A673 (cell line): ENCODE measurements around the gene HMGXB3. TPM values are rescaled to one million over a fixed set of nuclear protein-coding genes. Genes with fewer than 3 reads are reported as not detected.

ENCODE experiments used
- BruUV-seq: library from RNA; stranded (reverse); fragments of 400-500 nt; replicated peaks from 2 replicates; lab custom pipeline; 2021; lab: Mats Ljungman, UMichigan
- CTCF ChIA-PET: fragments of 300-600 bp; sonication (Branson Sonifier 250); formaldehyde crosslinking; loops from one replicate; lab custom pipeline; 2022; ENCODE audit warnings: antibody characterized with exemption; lab: Charles Lee
- POLR2A ChIA-PET: fragments of 300-600 bp; sonication (Branson Sonifier 250); formaldehyde crosslinking; loops from one replicate; lab custom pipeline; 2022; ENCODE audit warnings: antibody characterized with exemption; ENCODE audit not compliant: low non-redundant PET; lab: Charles Lee
- DNase-seq: peaks from one replicate; pipeline ENCODE4 v3.0.0-alpha.2; 2015; ENCODE audit warnings: low spot score
- H3K27ac ChIP-seq: fragments of 200-600 bp; sonication (generic); 2 replicates; pipeline ENCODE4 v1.5.1; 2016; ENCODE audit warnings: mixed run types, low read depth, mild to moderate bottlenecking, mixed read lengths, antibody characterized with exemption, low read length; ENCODE audit not compliant: poor library complexity, severe bottlenecking
- H3K27me3 ChIP-seq: fragments of 200-600 bp; sonication (generic); replicated peaks from 2 replicates; pipeline ENCODE4 v1.6.1; 2017; ENCODE audit warnings: mixed run types, low read depth, mild to moderate bottlenecking, mixed read lengths, antibody characterized with exemption, low read length; ENCODE audit not compliant: insufficient read depth, poor library complexity
- H3K36me3 ChIP-seq: fragments of 200-600 bp; sonication (generic); 2 replicates; pipeline ENCODE4 v1.6.1; 2016; ENCODE audit warnings: mixed run types, mild to moderate bottlenecking, mixed read lengths, antibody characterized with exemption, low read length; ENCODE audit not compliant: insufficient read depth, poor library complexity, severe bottlenecking
- H3K4me1 ChIP-seq: fragments of 200-600 bp; sonication (generic); 2 replicates; pipeline ENCODE4 v1.6.1; 2017; ENCODE audit warnings: mixed run types, mild to moderate bottlenecking, mixed read lengths, antibody characterized with exemption, low read length; ENCODE audit not compliant: insufficient read depth, poor library complexity, severe bottlenecking
- H3K4me3 ChIP-seq: fragments of 200-600 bp; sonication (generic); 2 replicates; pipeline ENCODE4 v1.5.1; 2016; ENCODE audit warnings: low read depth, mixed run types, mild to moderate bottlenecking, mixed read lengths, low read length; ENCODE audit not compliant: poor library complexity, severe bottlenecking
- H3K9me3 ChIP-seq: fragments of 200-600 bp; sonication (generic); 2 replicates; pipeline ENCODE4 v1.6.1; 2016; ENCODE audit warnings: mixed run types, low read depth, mild to moderate bottlenecking, mixed read lengths, antibody characterized with exemption, low read length; ENCODE audit not compliant: poor library complexity, severe bottlenecking
- CTCF ChIP-seq: fragments of 300-800, 200-600 bp; sonication (generic); conservative IDR thresholded peaks from 2 replicates; pipeline ENCODE4 v1.5.1; 2017; ENCODE audit warnings: low read depth, mild to moderate bottlenecking, antibody characterized with exemption, low read length, moderate library complexity, mixed read lengths
- EZH2 ChIP-seq: fragments of 200-600 bp; sonication (generic); IDR thresholded peaks from 2 replicates; pipeline ENCODE4 v1.6.1; 2017; ENCODE audit warnings: borderline replicate concordance, low read depth, mild to moderate bottlenecking, mixed read lengths, antibody characterized with exemption, low read length; ENCODE audit not compliant: poor library complexity, severe bottlenecking
- intact Hi-C: fragments of 100-400 bp; cut with micrococcal nuclease; formaldehyde crosslinking; loops from one replicate; pipeline ENCODE4 v1.10.0; 2022; ENCODE audit not compliant: unreplicated experiment
- total RNA-seq: library from RNA; stranded (reverse); gene quantifications from 2 replicates; pipeline ENCODE4 v1.2.3, GENCODE V29; 2021

The HMGXB3 gene
- total RNA-seq, 1 experiment from 2014 or later: 52.6 TPM

GRCh38 chr5:150057511-150057910 is 57.0 kb downstream of the HMGXB3 start:
- CTCF ChIA-PET: no interaction called here

GRCh38 chr5:150057996-150058395 is 57.5 kb downstream of the HMGXB3 start:
- ChIA-PET CTCF (no interaction called here), POLR2A (no interaction called here)
- Histone ChIP-seq H3K36me3 (peaks cover 20% of the 10 kb centered on the region), H3K27me3 (no peaks in the 10 kb centered on the region), H3K27ac (no peak overlapping the region), H3K4me3 (no peak overlapping the region), H3K9me3 (no peaks in the 10 kb centered on the region), H3K4me1 (no peaks in the 10 kb centered on the region)
- TF ChIP-seq CTCF: no peak
- TF ChIP-seq EZH2: no peak
- intact Hi-C loops: no loop called here
- BruUV-seq: no TSS peak
- DNase-seq: no peak

More at GRCh38 chr5:150057511-150057910, 57.0 kb downstream of the HMGXB3 start:
- H3K9me3 ChIP-seq: no peaks in the 10 kb centered on the region
- intact Hi-C loops: no loop called here
- POLR2A ChIA-PET: no interaction called here
- TF ChIP-seq CTCF: no peak
- TF ChIP-seq EZH2: no peak
- no peak overlapping the region for H3K4me3 ChIP-seq
- no peaks in the 10 kb centered on the region for H3K4me1 ChIP-seq
- no TSS peak for BruUV-seq
- H3K27ac ChIP-seq: no peak overlapping the region
- DNase-seq: no peak
- no peaks in the 10 kb centered on the region for H3K27me3 ChIP-seq
- peaks cover 25% of the 10 kb centered on the region for H3K36me3 ChIP-seq

DNA sequence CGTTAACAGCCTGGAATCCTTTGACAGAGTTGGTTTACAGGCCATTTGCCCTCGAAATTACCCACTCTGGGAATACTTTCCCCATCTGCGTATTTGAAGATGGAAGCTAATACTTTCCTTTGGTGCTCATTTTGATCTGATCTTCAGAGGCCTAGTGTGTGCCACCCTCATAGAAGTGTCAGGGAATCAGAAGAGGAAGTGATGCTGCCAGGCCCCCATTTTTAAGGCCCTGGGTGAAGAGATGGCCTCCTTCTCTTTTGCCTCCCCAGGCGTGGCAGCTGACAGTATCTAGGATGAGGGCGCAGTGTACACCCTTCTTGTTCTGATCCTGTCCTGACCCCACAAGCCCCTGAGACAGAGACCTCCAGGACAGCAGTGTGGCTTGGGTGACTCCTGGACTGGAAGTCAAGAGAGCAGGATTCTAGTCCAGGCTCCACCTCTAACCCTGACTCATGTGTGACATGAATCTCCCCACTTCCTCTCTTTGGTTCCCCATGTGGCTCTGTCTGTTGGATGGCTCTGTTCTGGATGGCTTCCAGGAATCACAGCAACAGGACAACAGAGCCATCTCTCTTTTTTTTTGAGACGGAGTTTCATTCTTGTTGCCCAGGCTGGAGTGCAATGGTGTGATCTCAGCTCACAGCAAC is 58.1 kb downstream of the HMGXB3 start:
- H3K4me3 ChIP-seq: no peak overlapping the region
- no peak overlapping the region for H3K27ac ChIP-seq
- POLR2A ChIA-PET: no interaction called here
- TF ChIP-seq CTCF (no peak), EZH2 (no peak)
- BruUV-seq: no TSS peak
- H3K4me1 ChIP-seq: no peaks in the 10 kb centered on the region
- H3K27me3 ChIP-seq: no peaks in the 10 kb centered on the region
- intact Hi-C loops: no loop called here
- peak; percentile 30 for DNase-seq
- no peaks in the 10 kb centered on the region for H3K9me3 ChIP-seq
- CTCF ChIA-PET: no interaction called here
- peaks cover 15% of the 10 kb centered on the region for H3K36me3 ChIP-seq
